NCI-H1105 (cell line): ENCODE measurements around the gene BMPR2.

Source experiments
- DNase-seq: peaks from one replicate; lab custom pipeline; 2025; lab: John Stamatoyannopoulos, UW

BMPR2 gene

GRCh38 chr2:202599911-202600310, 223.8 kb downstream of the BMPR2 start:
- DNase-seq, result no peak

GRCh38 chr2:202604699-202605098, 228.6 kb downstream of the BMPR2 start:
- DNase-seq, result no peak

GRCh38 chr2:202605174-202605573, 229.0 kb downstream of the BMPR2 start:
- DNase-seq, result no peak

- no peak for DNase-seq
These were observed 232.2 kb downstream of the BMPR2 start for GRCh38 chr2:202608142-202608852.

- no peak for DNase-seq
These were observed 233.4 kb downstream of the BMPR2 start for GRCh38 chr2:202609381-202610145.

- no peak for DNase-seq
These were observed 234.3 kb downstream of the BMPR2 start for GRCh38 chr2:202610380-202610779.

GRCh38 chr2:202612145-202612544, 236.0 kb downstream of the BMPR2 start:
- DNase-seq, result no peak

GRCh38 chr2:202613479-202613878, 237.4 kb downstream of the BMPR2 start:
- DNase-seq, result no peak
